ENCODE data around the gene CTSE. TPM values are rescaled to one million over a fixed set of nuclear protein-coding genes. Genes with fewer than 3 reads are reported as not detected.

The CTSE gene
- total and polyA plus RNA-seq, 3 experiments from 2014 or later = not detected

GRCh38 chr1:205963352-205964155 lies 60.1 kb downstream of the CTSE start:
- Histone ChIP-seq H3K36me3 (ENCODE audit: insufficient read depth, low read length) (no peaks in the 10 kb centered on the region), H3K9me3 (ENCODE audit: low read length) (no peaks in the 10 kb centered on the region), H3K4me3 (ENCODE audit: low read length) (no peak overlapping the region), H3K27me3 (ENCODE audit: insufficient read depth, low read length, poor library complexity, severe bottlenecking) (no peaks in the 10 kb centered on the region), H3K4me1 (ENCODE audit: insufficient read depth, low read length) (no peaks in the 10 kb centered on the region), H3K27ac (ENCODE audit: low read depth, low read length) (no peak overlapping the region)
- H3K27me3 Mint-ChIP-seq = peaks cover 4 to 26% of the 10 kb centered on the region in 2 donors
- peaks cover 0 to 3% (median 0%) of the 10 kb centered on the region in 5 donors for H3K9me3 Mint-ChIP-seq
- no peak overlapping the region for H3K27ac Mint-ChIP-seq
- H3K4me3 Mint-ChIP-seq = no peak overlapping the region
- DNase-seq = no peak
- ChIA-PET POLR2A (no interaction called here), CTCF (interaction anchor here (0.8 kb wide), 1 partner anchor 14 kb away, joined by 3 read pairs; no protein-coding TSS in a partner anchor)
- no peaks in the 10 kb centered on the region for H3K4me1 Mint-ChIP-seq
- H3K36me3 Mint-ChIP-seq = no peaks in the 10 kb centered on the region

- CTCF ChIA-PET = no interaction called here
- Mint-ChIP-seq H3K27me3 (peaks cover 4 to 28% of the 10 kb centered on the region in 2 donors), H3K27ac (no peak overlapping the region), H3K9me3 (peaks cover 0 to 3% (median 0%) of the 10 kb centered on the region in 5 donors), H3K4me3 (no peak overlapping the region), H3K4me1 (no peaks in the 10 kb centered on the region), H3K36me3 (no peaks in the 10 kb centered on the region)
- Histone ChIP-seq H3K9me3 (ENCODE audit: low read length) (no peaks in the 10 kb centered on the region), H3K4me1 (ENCODE audit: insufficient read depth, low read length) (no peaks in the 10 kb centered on the region), H3K36me3 (ENCODE audit: insufficient read depth, low read length) (no peaks in the 10 kb centered on the region), H3K4me3 (ENCODE audit: low read length) (no peak overlapping the region), H3K27me3 (ENCODE audit: insufficient read depth, low read length, poor library complexity, severe bottlenecking) (no peaks in the 10 kb centered on the region), H3K27ac (ENCODE audit: low read depth, low read length) (no peak overlapping the region)
- POLR2A ChIA-PET = no interaction called here
- no peak for DNase-seq
Observed at GRCh38 chr1:205962821-205963221, 60.9 kb downstream of the CTSE start.

GRCh38 chr1:205961991-205962820 lies 61.5 kb downstream of the CTSE start:
- H3K9me3 ChIP-seq (ENCODE audit: low read length) = no peaks in the 10 kb centered on the region
- ChIA-PET POLR2A (no interaction called here), CTCF (interaction anchor here (1.8 to 1.9 kb wide), 2 partner anchors 10 to 15 kb away, joined by 3 to 7 read pairs; no protein-coding TSS in a partner anchor)
- Mint-ChIP-seq H3K4me1 (no peaks in the 10 kb centered on the region), H3K9me3 (peaks cover 0 to 3% (median 0%) of the 10 kb centered on the region in 5 donors), H3K4me3 (no peak overlapping the region), H3K27me3 (peaks cover 5 to 33% of the 10 kb centered on the region in 2 donors), H3K27ac (no peak overlapping the region), H3K36me3 (no peaks in the 10 kb centered on the region)
- no peak overlapping the region for H3K27ac ChIP-seq (ENCODE audit: low read depth, low read length)
- DNase-seq = no peak
- no peaks in the 10 kb centered on the region for H3K4me1 ChIP-seq (ENCODE audit: insufficient read depth, low read length)
- no peak overlapping the region for H3K4me3 ChIP-seq (ENCODE audit: low read length)
- H3K27me3 ChIP-seq (ENCODE audit: insufficient read depth, low read length, poor library complexity, severe bottlenecking) = no peaks in the 10 kb centered on the region
- no peaks in the 10 kb centered on the region for H3K36me3 ChIP-seq (ENCODE audit: insufficient read depth, low read length)

- no peak overlapping the region for H3K4me3 Mint-ChIP-seq
- H3K27ac ChIP-seq (ENCODE audit: low read depth, low read length) = no peak overlapping the region
- H3K4me1 Mint-ChIP-seq = no peaks in the 10 kb centered on the region
- ChIA-PET POLR2A (no interaction called here), CTCF (interaction anchor here (1.8 to 1.9 kb wide), 2 partner anchors 11 to 16 kb away, joined by 3 to 7 read pairs; no protein-coding TSS in a partner anchor)
- H3K4me1 ChIP-seq (ENCODE audit: insufficient read depth, low read length) = no peaks in the 10 kb centered on the region
- H3K9me3 Mint-ChIP-seq = peaks cover 0 to 3% (median 0%) of the 10 kb centered on the region in 5 donors
- H3K4me3 ChIP-seq (ENCODE audit: low read length) = no peak overlapping the region
- no peak overlapping the region for H3K27ac Mint-ChIP-seq
- DNase-seq = no peak
- H3K36me3 Mint-ChIP-seq = no peaks in the 10 kb centered on the region
- H3K9me3 ChIP-seq (ENCODE audit: low read length) = no peaks in the 10 kb centered on the region
- no peaks in the 10 kb centered on the region for H3K36me3 ChIP-seq (ENCODE audit: insufficient read depth, low read length)
- H3K27me3 ChIP-seq (ENCODE audit: insufficient read depth, low read length, poor library complexity, severe bottlenecking) = no peaks in the 10 kb centered on the region
- peaks cover 11 to 40% of the 10 kb centered on the region in 2 donors for H3K27me3 Mint-ChIP-seq
Observed at GRCh38 chr1:205961405-205961804, 62.3 kb downstream of the CTSE start.

- no peaks in the 10 kb centered on the region for H3K4me1 ChIP-seq (ENCODE audit: insufficient read depth, low read length)
- DNase-seq = no peak
- peaks cover 19 to 52% of the 10 kb centered on the region in 2 donors for H3K27me3 Mint-ChIP-seq
- H3K9me3 Mint-ChIP-seq = peaks cover 0 to 3% (median 0%) of the 10 kb centered on the region in 5 donors
- no peak overlapping the region for H3K4me3 Mint-ChIP-seq
- H3K36me3 Mint-ChIP-seq = no peaks in the 10 kb centered on the region
- no peaks in the 10 kb centered on the region for H3K9me3 ChIP-seq (ENCODE audit: low read length)
- H3K27me3 ChIP-seq (ENCODE audit: insufficient read depth, low read length, poor library complexity, severe bottlenecking) = no peaks in the 10 kb centered on the region
- no peak overlapping the region for H3K4me3 ChIP-seq (ENCODE audit: low read length)
- no peak overlapping the region for H3K27ac ChIP-seq (ENCODE audit: low read depth, low read length)
- H3K36me3 ChIP-seq (ENCODE audit: insufficient read depth, low read length) = no peaks in the 10 kb centered on the region
- ChIA-PET POLR2A (no interaction called here), CTCF (no interaction called here)
- H3K27ac Mint-ChIP-seq = no peak overlapping the region
- no peaks in the 10 kb centered on the region for H3K4me1 Mint-ChIP-seq
Observed at GRCh38 chr1:205959789-205960188, 63.9 kb downstream of the CTSE start.

Other genes starting within 250 kb of the CTSE start
- gene RAB29, start 248.4 kb downstream of the CTSE start, total RNA-seq = 10 to 100 TPM; 37.1 to 39.7 TPM
- gene RAB29, start 248.4 kb downstream of the CTSE start, polyA plus RNA-seq = 169 TPM
- 10 to 100 TPM; 24.1 to 27.6 TPM for gene SLC41A1, start 210.7 kb downstream of the CTSE start, total RNA-seq
- gene SLC41A1, start 210.7 kb downstream of the CTSE start, polyA plus RNA-seq = 16.5 TPM
- gene PM20D1, start 173.8 kb downstream of the CTSE start, total RNA-seq = under 1 TPM; 0.31 to 0.38 TPM
- gene PM20D1, start 173.8 kb downstream of the CTSE start, polyA plus RNA-seq = 2.6 TPM
- not detected for gene SLC26A9, start 80.4 kb downstream of the CTSE start, total RNA-seq
- not detected for gene SLC26A9, start 80.4 kb downstream of the CTSE start, polyA plus RNA-seq
- under 1 TPM; 0.29 to 0.48 TPM for gene RAB7B, start 20.5 kb downstream of the CTSE start, total RNA-seq
- gene RAB7B, start 20.5 kb downstream of the CTSE start, polyA plus RNA-seq = not detected
- gene RHEX, start 29.3 kb upstream of the CTSE start, total RNA-seq = not detected
- not detected for gene RHEX, start 29.3 kb upstream of the CTSE start, polyA plus RNA-seq
- not detected for gene AVPR1B, start 93.5 kb upstream of the CTSE start, total RNA-seq
- not detected for gene AVPR1B, start 93.5 kb upstream of the CTSE start, polyA plus RNA-seq
- gene FAM72A, start 178.9 kb upstream of the CTSE start, total RNA-seq = 10 to 100 TPM; 14.1 to 17.5 TPM
- gene FAM72A, start 178.9 kb upstream of the CTSE start, polyA plus RNA-seq = 0.69 TPM
- gene SRGAP2, start 179.6 kb upstream of the CTSE start, total RNA-seq = 10 to 100 TPM; 39.9 to 45.1 TPM
- 14.0 TPM for gene SRGAP2, start 179.6 kb upstream of the CTSE start, polyA plus RNA-seq